HCT116 (cell line): ENCODE measurements around the gene SLC9A9.

Source experiments
- ELF1 ChIP-seq: IDR thresholded peaks from 2 replicates; pipeline ENCODE4 v1.6.1; 2012; ENCODE audit warnings: low read depth, borderline replicate concordance
- JUND ChIP-seq: IDR thresholded peaks from 2 replicates; pipeline ENCODE4 v1.6.1; 2012
- POLR2AphosphoS5 ChIP-seq: IDR thresholded peaks from 2 replicates; pipeline ENCODE4 v1.6.1; 2011; ENCODE audit warnings: mild to moderate bottlenecking, low read depth, low read length, moderate library complexity
- YY1 ChIP-seq: IDR thresholded peaks from 2 replicates; pipeline ENCODE4 v1.6.1; 2011; ENCODE audit warnings: low read length, low read depth, moderate library complexity, mild to moderate bottlenecking; ENCODE audit not compliant: insufficient replicate concordance; ENCODE audit errors: extremely low read depth
- TF ChIP-seq, protein P1 (sequence below), 3 experiments: fragments of 200-600 bp in 1 of 3; sonication (generic) in 1 of 3; IDR thresholded peaks in 2 of 3; conservative IDR thresholded peaks in 1 of 3; 2 replicates each; pipeline ENCODE4 v1.5.1; 2012 to 2017; ENCODE audit warnings: low read depth in 2 of 3, low read length in 2 of 3, antibody characterized with exemption in 1 of 3, borderline replicate concordance in 1 of 3, control low read depth in 1 of 3, mild to moderate bottlenecking in 1 of 3, mixed read lengths in 1 of 3, mixed run types in 1 of 3, moderate library complexity in 1 of 3; ENCODE audit not compliant: insufficient read depth in 1 of 3
- TF ChIP-seq, protein P2 (sequence below): IDR thresholded peaks from 2 replicates; pipeline ENCODE4 v1.6.1; 2012; ENCODE audit warnings: low read depth

DNA sequence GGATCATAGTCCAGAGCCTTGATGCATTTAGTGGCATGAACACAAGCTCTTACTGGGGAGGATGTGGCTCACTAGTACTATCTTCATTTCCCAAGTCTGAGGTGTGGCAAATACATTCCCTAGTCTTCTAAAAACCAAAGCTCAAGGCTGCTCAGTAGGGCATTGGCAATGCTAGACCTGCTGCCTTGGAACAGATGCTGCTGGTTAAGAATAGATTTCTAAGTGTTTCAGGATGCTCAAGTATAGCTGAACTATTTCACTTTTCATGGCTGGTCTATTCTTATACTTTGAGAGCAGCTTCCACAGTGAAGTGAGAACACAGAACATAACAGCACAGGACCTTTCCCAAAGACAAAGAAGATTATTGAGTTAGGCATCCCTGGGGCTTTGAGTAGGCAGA, 549.9 kb downstream of the SLC9A9 start:
- TF ChIP-seq, protein P1, sequence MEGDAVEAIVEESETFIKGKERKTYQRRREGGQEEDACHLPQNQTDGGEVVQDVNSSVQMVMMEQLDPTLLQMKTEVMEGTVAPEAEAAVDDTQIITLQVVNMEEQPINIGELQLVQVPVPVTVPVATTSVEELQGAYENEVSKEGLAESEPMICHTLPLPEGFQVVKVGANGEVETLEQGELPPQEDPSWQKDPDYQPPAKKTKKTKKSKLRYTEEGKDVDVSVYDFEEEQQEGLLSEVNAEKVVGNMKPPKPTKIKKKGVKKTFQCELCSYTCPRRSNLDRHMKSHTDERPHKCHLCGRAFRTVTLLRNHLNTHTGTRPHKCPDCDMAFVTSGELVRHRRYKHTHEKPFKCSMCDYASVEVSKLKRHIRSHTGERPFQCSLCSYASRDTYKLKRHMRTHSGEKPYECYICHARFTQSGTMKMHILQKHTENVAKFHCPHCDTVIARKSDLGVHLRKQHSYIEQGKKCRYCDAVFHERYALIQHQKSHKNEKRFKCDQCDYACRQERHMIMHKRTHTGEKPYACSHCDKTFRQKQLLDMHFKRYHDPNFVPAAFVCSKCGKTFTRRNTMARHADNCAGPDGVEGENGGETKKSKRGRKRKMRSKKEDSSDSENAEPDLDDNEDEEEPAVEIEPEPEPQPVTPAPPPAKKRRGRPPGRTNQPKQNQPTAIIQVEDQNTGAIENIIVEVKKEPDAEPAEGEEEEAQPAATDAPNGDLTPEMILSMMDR (IDR thresholded peaks at IDR 0.05 in 2 of 3, conservative IDR thresholded peaks at IDR 0.05 in 1 of 3; ENCODE audit: borderline replicate concordance in 1 of 3, insufficient read depth in 1 of 3, low read depth in 2 of 3, low read length in 2 of 3), result no peak
- TF ChIP-seq, protein P2, sequence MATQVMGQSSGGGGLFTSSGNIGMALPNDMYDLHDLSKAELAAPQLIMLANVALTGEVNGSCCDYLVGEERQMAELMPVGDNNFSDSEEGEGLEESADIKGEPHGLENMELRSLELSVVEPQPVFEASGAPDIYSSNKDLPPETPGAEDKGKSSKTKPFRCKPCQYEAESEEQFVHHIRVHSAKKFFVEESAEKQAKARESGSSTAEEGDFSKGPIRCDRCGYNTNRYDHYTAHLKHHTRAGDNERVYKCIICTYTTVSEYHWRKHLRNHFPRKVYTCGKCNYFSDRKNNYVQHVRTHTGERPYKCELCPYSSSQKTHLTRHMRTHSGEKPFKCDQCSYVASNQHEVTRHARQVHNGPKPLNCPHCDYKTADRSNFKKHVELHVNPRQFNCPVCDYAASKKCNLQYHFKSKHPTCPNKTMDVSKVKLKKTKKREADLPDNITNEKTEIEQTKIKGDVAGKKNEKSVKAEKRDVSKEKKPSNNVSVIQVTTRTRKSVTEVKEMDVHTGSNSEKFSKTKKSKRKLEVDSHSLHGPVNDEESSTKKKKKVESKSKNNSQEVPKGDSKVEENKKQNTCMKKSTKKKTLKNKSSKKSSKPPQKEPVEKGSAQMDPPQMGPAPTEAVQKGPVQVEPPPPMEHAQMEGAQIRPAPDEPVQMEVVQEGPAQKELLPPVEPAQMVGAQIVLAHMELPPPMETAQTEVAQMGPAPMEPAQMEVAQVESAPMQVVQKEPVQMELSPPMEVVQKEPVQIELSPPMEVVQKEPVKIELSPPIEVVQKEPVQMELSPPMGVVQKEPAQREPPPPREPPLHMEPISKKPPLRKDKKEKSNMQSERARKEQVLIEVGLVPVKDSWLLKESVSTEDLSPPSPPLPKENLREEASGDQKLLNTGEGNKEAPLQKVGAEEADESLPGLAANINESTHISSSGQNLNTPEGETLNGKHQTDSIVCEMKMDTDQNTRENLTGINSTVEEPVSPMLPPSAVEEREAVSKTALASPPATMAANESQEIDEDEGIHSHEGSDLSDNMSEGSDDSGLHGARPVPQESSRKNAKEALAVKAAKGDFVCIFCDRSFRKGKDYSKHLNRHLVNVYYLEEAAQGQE, result no peak
- TF ChIP-seq JUND (no peak), ELF1 (no peak), POLR2AphosphoS5 (no peak), YY1 (no peak)
